Skeletal muscle tissue (tissue), 4 donors: Measurements from ENCODE around the gene NMNAT2. TPM values are rescaled to one million over a fixed set of nuclear protein-coding genes. Genes with fewer than 3 reads are reported as not detected.

Source experiments
- H3K27ac ChIP-seq: one replicate; pipeline ENCODE4 v1.7.0; 2013; ENCODE audit warnings: mild to moderate bottlenecking, low read depth, low read length, inconsistent platforms
- H3K27me3 ChIP-seq, 3 donors: one replicate each; pipeline ENCODE4 v1.7.0; 2013; ENCODE audit warnings: low read length in 3 of 3; ENCODE audit not compliant: control insufficient read depth in 3 of 3, insufficient read depth in 3 of 3
- H3K36me3 ChIP-seq, 3 donors: one replicate each; pipeline ENCODE4 v1.7.0; 2013; ENCODE audit warnings: low read length in 3 of 3; ENCODE audit not compliant: control insufficient read depth in 3 of 3, insufficient read depth in 3 of 3
- H3K4me1 ChIP-seq, 3 donors: one replicate each; pipeline ENCODE4 v1.7.0; 2013; ENCODE audit warnings: low read length in 3 of 3, mild to moderate bottlenecking in 3 of 3; ENCODE audit not compliant: control insufficient read depth in 3 of 3, insufficient read depth in 3 of 3
- H3K4me3 ChIP-seq, 3 donors: one replicate each; pipeline ENCODE4 v1.7.0; 2013; ENCODE audit warnings: low read length in 3 of 3
- H3K9ac ChIP-seq, 3 donors: one replicate each; pipeline ENCODE4 v1.7.0; 2013; ENCODE audit warnings: low read length in 3 of 3, mild to moderate bottlenecking in 3 of 3, moderate library complexity in 2 of 3, low read depth in 1 of 3
- H3K9me3 ChIP-seq, 3 donors: one replicate each; pipeline ENCODE4 v1.7.0; 2013; ENCODE audit warnings: low read length in 3 of 3; ENCODE audit not compliant: control insufficient read depth in 3 of 3
- total RNA-seq: library from RNA; depleted of rRNA; stranded (reverse); fragments of >200 nt; gene quantifications from one replicate; pipeline ENCODE4 v1.2.3, GENCODE V29; 2014
- donor health status: Osteomylitis.

The NMNAT2 gene
- total RNA-seq, 1 donor from 2014 or later: 0.52 TPM

GRCh38 chr1:183295521-183295920 is 122.7 kb downstream of the NMNAT2 start:
- Histone ChIP-seq H3K4me3 (no peak overlapping the region), H3K36me3 (no peaks in the 10 kb centered on the region), H3K9me3 (no peaks in the 10 kb centered on the region), H3K9ac (no peak overlapping the region), H3K27ac (no peak overlapping the region), H3K4me1 (no peaks in the 10 kb centered on the region), H3K27me3 (no peaks in the 10 kb centered on the region)

GRCh38 chr1:183293876-183294275 is 124.3 kb downstream of the NMNAT2 start:
- H3K27me3 ChIP-seq: no peaks in the 10 kb centered on the region
- no peak overlapping the region for H3K9ac ChIP-seq
- H3K27ac ChIP-seq: no peak overlapping the region
- H3K36me3 ChIP-seq: no peaks in the 10 kb centered on the region
- peaks cover 2 to 11% (median 8%) of the 10 kb centered on the region in 3 donors for H3K4me1 ChIP-seq
- H3K9me3 ChIP-seq: no peaks in the 10 kb centered on the region
- no peak overlapping the region for H3K4me3 ChIP-seq

- H3K36me3 ChIP-seq: no peaks in the 10 kb centered on the region
- no peak overlapping the region for H3K4me3 ChIP-seq
- H3K4me1 ChIP-seq: peaks cover 9 to 17% (median 9%) of the 10 kb centered on the region in 3 donors
- H3K27ac ChIP-seq: no peak overlapping the region
- H3K27me3 ChIP-seq: no peaks in the 10 kb centered on the region
- no peaks in the 10 kb centered on the region for H3K9me3 ChIP-seq
- H3K9ac ChIP-seq: no peak overlapping the region
Observed at GRCh38 chr1:183293241-183293640, 124.9 kb downstream of the NMNAT2 start.

- Histone ChIP-seq H3K36me3 (no peaks in the 10 kb centered on the region), H3K4me3 (no peak overlapping the region), H3K27ac (no peak overlapping the region), H3K9me3 (no peaks in the 10 kb centered on the region), H3K9ac (no peak overlapping the region), H3K4me1 (peaks cover 21 to 30% (median 22%) of the 10 kb centered on the region in 3 donors), H3K27me3 (no peaks in the 10 kb centered on the region)
Observed at GRCh38 chr1:183291802-183292514, 126.2 kb downstream of the NMNAT2 start.

GRCh38 chr1:183291216-183291762 is 126.9 kb downstream of the NMNAT2 start:
- no peak overlapping the region for H3K27ac ChIP-seq
- H3K36me3 ChIP-seq: no peaks in the 10 kb centered on the region
- H3K9me3 ChIP-seq: no peaks in the 10 kb centered on the region
- no peak overlapping the region for H3K4me3 ChIP-seq
- no peak overlapping the region for H3K9ac ChIP-seq
- peaks cover 27 to 37% (median 29%) of the 10 kb centered on the region in 3 donors for H3K4me1 ChIP-seq
- H3K27me3 ChIP-seq: no peaks in the 10 kb centered on the region

GRCh38 chr1:183290628-183291027 is 127.6 kb downstream of the NMNAT2 start:
- Histone ChIP-seq H3K4me1 (peaks cover 29 to 38% (median 29%) of the 10 kb centered on the region in 3 donors), H3K36me3 (no peaks in the 10 kb centered on the region), H3K4me3 (no peak overlapping the region), H3K9ac (no peak overlapping the region), H3K27me3 (no peaks in the 10 kb centered on the region), H3K9me3 (no peaks in the 10 kb centered on the region), H3K27ac (no peak overlapping the region)

GRCh38 chr1:183289051-183289496 is 129.1 kb downstream of the NMNAT2 start:
- Histone ChIP-seq H3K4me3 (no peak overlapping the region), H3K27me3 (no peaks in the 10 kb centered on the region), H3K9me3 (no peaks in the 10 kb centered on the region), H3K27ac (no peak overlapping the region), H3K9ac (no peak overlapping the region), H3K36me3 (no peaks in the 10 kb centered on the region), H3K4me1 (peaks cover 29 to 38% (median 29%) of the 10 kb centered on the region in 3 donors)

GRCh38 chr1:183288583-183288982 is 129.6 kb downstream of the NMNAT2 start:
- Histone ChIP-seq H3K4me1 (peaks cover 29 to 43% (median 33%) of the 10 kb centered on the region in 3 donors), H3K9ac (no peak overlapping the region), H3K4me3 (no peak overlapping the region), H3K36me3 (no peaks in the 10 kb centered on the region), H3K27me3 (no peaks in the 10 kb centered on the region), H3K9me3 (no peaks in the 10 kb centered on the region), H3K27ac (no peak overlapping the region)

- Histone ChIP-seq H3K9ac (peak overlapping the region; percentile 15 to 68 (median 21)), H3K36me3 (no peaks in the 10 kb centered on the region), H3K4me1 (peaks cover 39 to 55% (median 46%) of the 10 kb centered on the region in 3 donors), H3K4me3 (no peak overlapping the region), H3K9me3 (no peaks in the 10 kb centered on the region), H3K27me3 (no peaks in the 10 kb centered on the region), H3K27ac (peak overlapping the region; percentile 61)
Observed at GRCh38 chr1:183287191-183287675, 130.9 kb downstream of the NMNAT2 start.

GRCh38 chr1:183285746-183286145 is 132.4 kb downstream of the NMNAT2 start:
- no peaks in the 10 kb centered on the region for H3K9me3 ChIP-seq
- no peaks in the 10 kb centered on the region for H3K27me3 ChIP-seq
- H3K9ac ChIP-seq: no peak overlapping the region
- no peak overlapping the region for H3K27ac ChIP-seq
- H3K36me3 ChIP-seq: no peaks in the 10 kb centered on the region
- peaks cover 52 to 69% (median 59%) of the 10 kb centered on the region in 3 donors for H3K4me1 ChIP-seq
- H3K4me3 ChIP-seq: no peak overlapping the region
